Measurements from ENCODE around the gene CALCA. TPM values are rescaled to one million over a fixed set of nuclear protein-coding genes. Genes with fewer than 3 reads are reported as not detected.

CALCA gene
- total RNA-seq, 6 experiments from 2014 or later: 0.68 to 8.6 (median 2.1) TPM; not detected in 1

DNA sequence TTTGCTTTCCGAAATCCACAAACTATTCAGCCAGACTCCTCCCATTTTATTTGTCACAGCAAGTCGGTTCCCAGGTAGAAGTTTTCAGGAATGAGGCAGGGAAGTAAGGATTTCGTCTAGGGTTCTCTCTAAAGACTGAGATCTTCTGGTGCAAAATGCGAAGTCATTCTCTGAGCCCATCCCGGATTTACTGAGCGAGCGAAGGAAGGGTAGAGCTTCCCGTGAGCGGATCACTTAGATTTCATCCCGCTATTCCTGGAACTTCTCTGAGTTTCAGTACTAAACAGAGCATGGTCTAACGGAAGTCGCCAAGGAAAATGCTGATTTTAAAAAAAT, 3.1 kb upstream of the CALCA start:
- H3K4me3 ChIP-seq: peak overlapping the region; percentile 3 to 32 (median 22)
- WGBS (ENCODE audit: insufficient coverage, low coverage, low lambda C conversion rate, missing lambda C conversion rate): 4% methylated on average over 12 of the region's 12 CpGs
- H3K4me1 ChIP-seq: peaks cover 0 to 33% (median 16%) of the 10 kb centered on the region in 4 donors
- H3K27ac ChIP-seq: no peak overlapping the region
- peak in 3 of 4 donors; percentile 15 to 20 (median 17) for ATAC-seq
- no peaks in the 10 kb centered on the region for H3K9me3 ChIP-seq
- intact Hi-C loops (cut with DNase I): loop anchor here in 1 of 2 donors (10.0 kb wide), 1 partner anchor 100 kb away; the partner anchor contains the start of gene CALCB
- H3K36me3 ChIP-seq: no peaks in the 10 kb centered on the region
- peaks cover 4 to 29% of the 10 kb centered on the region in 2 donors for H3K27me3 ChIP-seq
- TF ChIP-seq POLR2A (IDR thresholded peaks at IDR 0.05): no peak
- TF ChIP-seq, protein P1, sequence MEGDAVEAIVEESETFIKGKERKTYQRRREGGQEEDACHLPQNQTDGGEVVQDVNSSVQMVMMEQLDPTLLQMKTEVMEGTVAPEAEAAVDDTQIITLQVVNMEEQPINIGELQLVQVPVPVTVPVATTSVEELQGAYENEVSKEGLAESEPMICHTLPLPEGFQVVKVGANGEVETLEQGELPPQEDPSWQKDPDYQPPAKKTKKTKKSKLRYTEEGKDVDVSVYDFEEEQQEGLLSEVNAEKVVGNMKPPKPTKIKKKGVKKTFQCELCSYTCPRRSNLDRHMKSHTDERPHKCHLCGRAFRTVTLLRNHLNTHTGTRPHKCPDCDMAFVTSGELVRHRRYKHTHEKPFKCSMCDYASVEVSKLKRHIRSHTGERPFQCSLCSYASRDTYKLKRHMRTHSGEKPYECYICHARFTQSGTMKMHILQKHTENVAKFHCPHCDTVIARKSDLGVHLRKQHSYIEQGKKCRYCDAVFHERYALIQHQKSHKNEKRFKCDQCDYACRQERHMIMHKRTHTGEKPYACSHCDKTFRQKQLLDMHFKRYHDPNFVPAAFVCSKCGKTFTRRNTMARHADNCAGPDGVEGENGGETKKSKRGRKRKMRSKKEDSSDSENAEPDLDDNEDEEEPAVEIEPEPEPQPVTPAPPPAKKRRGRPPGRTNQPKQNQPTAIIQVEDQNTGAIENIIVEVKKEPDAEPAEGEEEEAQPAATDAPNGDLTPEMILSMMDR (IDR thresholded peaks at IDR 0.05): no peak
- no peak for DNase-seq

DNA sequence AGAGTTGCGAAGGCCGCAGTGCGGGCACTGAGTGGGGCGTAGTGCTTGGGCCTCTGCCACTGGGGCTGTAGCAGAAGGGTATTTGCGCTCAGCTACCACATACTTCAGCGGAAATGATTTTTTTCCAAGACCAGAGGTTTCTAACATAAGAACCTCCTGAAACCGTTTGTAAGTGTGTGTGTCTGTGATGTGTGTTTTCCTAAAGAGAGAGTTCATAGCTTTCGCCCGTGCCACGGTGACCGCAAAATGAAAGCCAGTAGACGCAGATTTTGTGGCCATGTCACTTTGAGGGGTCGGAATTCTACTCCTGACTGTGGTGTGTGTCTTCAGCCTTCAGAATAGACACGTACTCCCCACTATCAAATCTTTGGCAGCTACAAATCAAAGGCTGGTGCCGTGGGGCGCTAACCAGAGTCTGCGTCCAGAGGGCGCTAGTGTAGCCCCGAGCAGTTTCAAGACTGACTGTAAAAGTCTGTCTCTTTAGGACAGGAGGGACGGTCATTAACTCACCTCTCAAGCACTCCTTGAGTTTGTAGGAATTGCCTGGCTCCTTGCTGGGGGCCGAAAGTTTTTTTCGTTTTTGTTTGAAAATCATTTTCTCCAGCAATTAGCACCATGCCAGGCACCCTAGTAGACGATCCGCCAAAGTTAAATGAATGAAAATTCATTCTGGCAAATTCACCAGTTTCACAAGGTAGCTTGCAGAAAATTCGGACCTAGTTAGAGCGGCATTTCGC, 2.5 kb upstream of the CALCA start:
- Histone ChIP-seq H3K9me3 (no peaks in the 10 kb centered on the region), H3K36me3 (no peaks in the 10 kb centered on the region), H3K4me3 (peak overlapping the region; percentile 3 to 32 (median 22)), H3K4me1 (peaks cover 0 to 33% (median 16%) of the 10 kb centered on the region in 4 donors), H3K27ac (no peak overlapping the region), H3K27me3 (peaks cover 4 to 29% of the 10 kb centered on the region in 2 donors)
- intact Hi-C loops (cut with DNase I): loop anchor here in 1 of 2 donors (10.0 kb wide), 1 partner anchor 100 kb away; the partner anchor contains the start of gene CALCB
- ATAC-seq (peak; percentile 80 to 84 (median 84)), DNase-seq (peak; percentile 54 to 75 (median 65))
- TF ChIP-seq POLR2A (IDR thresholded peaks at IDR 0.05): no peak
- TF ChIP-seq, protein P1 (IDR thresholded peaks at IDR 0.05): peak; percentile 44 to 77 (median 65)
- WGBS (ENCODE audit: insufficient coverage, low coverage, low lambda C conversion rate, missing lambda C conversion rate): 0% methylated on average over 21 of the region's 27 CpGs

DNA sequence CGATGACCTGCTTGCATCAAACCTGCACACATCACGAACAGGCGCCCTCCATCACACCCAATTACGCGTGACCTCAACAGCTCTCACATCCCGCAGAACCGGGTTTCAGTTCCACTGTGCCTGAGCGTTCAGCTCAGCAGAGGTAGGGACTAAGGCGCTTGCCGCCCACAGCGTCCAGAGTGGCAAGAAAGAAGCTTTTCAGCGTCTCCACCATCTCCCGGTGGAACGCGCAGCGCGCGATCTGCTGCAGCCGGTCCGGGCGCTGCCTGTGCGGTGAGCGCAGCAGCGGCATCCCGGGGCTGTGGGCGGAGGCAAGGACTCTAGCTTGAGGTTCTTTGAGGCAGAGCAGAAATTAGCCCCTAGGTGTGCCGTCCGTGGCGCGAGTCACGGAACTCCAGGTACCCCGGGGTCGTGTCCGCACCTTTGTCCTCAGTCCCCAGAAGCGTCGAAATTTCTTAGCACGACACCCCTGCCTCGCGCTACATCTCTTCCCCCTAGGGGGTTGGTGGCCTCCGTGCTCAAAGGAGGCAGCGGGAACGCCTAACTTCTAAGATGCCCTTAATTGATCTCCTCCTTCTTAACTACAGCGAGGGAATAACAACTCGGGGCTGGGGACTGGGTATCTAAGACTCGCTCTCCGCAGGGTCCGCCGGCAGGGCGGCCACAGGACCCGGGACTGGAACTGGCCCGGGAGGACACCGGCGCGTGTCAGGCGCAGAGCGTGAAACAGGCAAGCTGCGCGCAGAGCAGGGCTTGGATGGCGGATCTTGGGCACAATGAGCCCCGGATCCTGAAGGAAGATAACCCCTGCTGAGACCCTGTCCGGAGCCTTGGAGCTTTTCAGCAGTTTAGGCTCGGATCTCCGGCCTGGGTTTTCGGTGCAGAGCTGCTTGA, 1.7 kb upstream of the CALCA start:
- peak in 3 of 4 donors; percentile 10 to 30 (median 24) for ATAC-seq
- intact Hi-C loops (cut with DNase I): loop anchor here in 1 of 2 donors (10.0 kb wide), 1 partner anchor 101 kb away; the partner anchor contains the start of gene CALCB
- H3K9me3 ChIP-seq: no peaks in the 10 kb centered on the region
- H3K27me3 ChIP-seq: peaks cover 4 to 29% of the 10 kb centered on the region in 2 donors
- H3K4me3 ChIP-seq: peak overlapping the region in 1 of 3 donors; percentile 32
- WGBS (ENCODE audit: insufficient coverage, low coverage, low lambda C conversion rate, missing lambda C conversion rate): 8% methylated on average over 24 of the region's 64 CpGs
- H3K27ac ChIP-seq: no peak overlapping the region
- TF ChIP-seq, protein P1 (IDR thresholded peaks at IDR 0.05): no peak
- TF ChIP-seq POLR2A (IDR thresholded peaks at IDR 0.05): no peak
- peaks cover 0 to 33% (median 16%) of the 10 kb centered on the region in 4 donors for H3K4me1 ChIP-seq
- peak in 1 of 3 donors; percentile 35 for DNase-seq
- H3K36me3 ChIP-seq: no peaks in the 10 kb centered on the region
